Brain microvascular endothelial cell (primary cell): ENCODE measurements around the gene RCOR3.
A peak's percentile ranks its signal among the peaks of the same experiment; 100 is the strongest.
"Not testable (repeated sequence)": the region's sequence is repeated elsewhere in the genome, so short reads cannot be mapped to it uniquely, and the experiment has no call there.

Experiments used
- DNase-seq: peaks from one replicate; pipeline ENCODE4 v3.0.0-alpha.2; 2020
- H3K27ac ChIP-seq: fragments of 250-450 bp; sonication (Bioruptor Pico); 2 replicates; pipeline ENCODE4 v1.5.1; 2020; ENCODE audit warnings: mild to moderate bottlenecking, moderate library complexity
- H3K27me3 ChIP-seq: fragments of 250-450 bp; sonication (Bioruptor Pico); replicated peaks from 2 replicates; pipeline ENCODE4 v1.5.1; 2020; ENCODE audit warnings: mild to moderate bottlenecking
- H3K36me3 ChIP-seq: fragments of 250-450 bp; sonication (Bioruptor Pico); replicated peaks from 2 replicates; pipeline ENCODE4 v1.5.1; 2020; ENCODE audit warnings: mild to moderate bottlenecking
- H3K4me3 ChIP-seq: 2 replicates; pipeline ENCODE4 v1.5.1; 2011; ENCODE audit warnings: low read depth, mild to moderate bottlenecking, control low read depth, low read length, moderate library complexity
- in situ Hi-C: cut with HindIII; loops from 2 replicates; pipeline ENCODE4 v1.10.0; 2017; ENCODE audit warnings: low sequenced_read_pairs, low pct_ligation_motif_present
- TF ChIP-seq, protein P1 (sequence below): IDR thresholded peaks from 2 replicates; pipeline ENCODE4 v1.5.1; 2011; ENCODE audit warnings: low read depth, mild to moderate bottlenecking, moderate library complexity, low read length, control low read depth, inconsistent platforms; ENCODE audit errors: missing control alignments

Gene RCOR3

DNA sequence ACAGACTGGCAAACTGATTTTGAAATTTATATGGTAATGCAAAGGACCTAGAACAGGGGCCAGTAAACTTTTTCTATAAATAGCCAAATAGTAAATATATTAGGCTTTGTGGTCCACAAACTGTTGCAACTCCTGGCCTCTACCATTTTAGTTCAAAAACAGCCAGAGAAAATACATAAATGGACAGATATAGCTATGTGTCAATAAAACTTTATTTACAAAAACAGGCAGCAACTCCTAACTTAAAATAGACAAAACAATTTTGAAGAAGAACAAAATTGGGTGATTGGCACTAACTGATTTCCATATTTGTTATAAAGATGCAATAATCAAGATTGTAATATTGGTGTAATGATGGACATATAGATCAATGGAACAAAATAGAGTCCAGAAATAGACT, 60.7 kb downstream of the RCOR3 start:
- TF ChIP-seq, protein P1, sequence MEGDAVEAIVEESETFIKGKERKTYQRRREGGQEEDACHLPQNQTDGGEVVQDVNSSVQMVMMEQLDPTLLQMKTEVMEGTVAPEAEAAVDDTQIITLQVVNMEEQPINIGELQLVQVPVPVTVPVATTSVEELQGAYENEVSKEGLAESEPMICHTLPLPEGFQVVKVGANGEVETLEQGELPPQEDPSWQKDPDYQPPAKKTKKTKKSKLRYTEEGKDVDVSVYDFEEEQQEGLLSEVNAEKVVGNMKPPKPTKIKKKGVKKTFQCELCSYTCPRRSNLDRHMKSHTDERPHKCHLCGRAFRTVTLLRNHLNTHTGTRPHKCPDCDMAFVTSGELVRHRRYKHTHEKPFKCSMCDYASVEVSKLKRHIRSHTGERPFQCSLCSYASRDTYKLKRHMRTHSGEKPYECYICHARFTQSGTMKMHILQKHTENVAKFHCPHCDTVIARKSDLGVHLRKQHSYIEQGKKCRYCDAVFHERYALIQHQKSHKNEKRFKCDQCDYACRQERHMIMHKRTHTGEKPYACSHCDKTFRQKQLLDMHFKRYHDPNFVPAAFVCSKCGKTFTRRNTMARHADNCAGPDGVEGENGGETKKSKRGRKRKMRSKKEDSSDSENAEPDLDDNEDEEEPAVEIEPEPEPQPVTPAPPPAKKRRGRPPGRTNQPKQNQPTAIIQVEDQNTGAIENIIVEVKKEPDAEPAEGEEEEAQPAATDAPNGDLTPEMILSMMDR, result no peak
- no peak overlapping the region for H3K27ac ChIP-seq
- DNase-seq, result no peak
- no peak overlapping the region for H3K4me3 ChIP-seq
- H3K36me3 ChIP-seq, result peaks cover 6% of the 10 kb centered on the region
- in situ Hi-C loops, result no loop called here
- no peaks in the 10 kb centered on the region for H3K27me3 ChIP-seq

DNA sequence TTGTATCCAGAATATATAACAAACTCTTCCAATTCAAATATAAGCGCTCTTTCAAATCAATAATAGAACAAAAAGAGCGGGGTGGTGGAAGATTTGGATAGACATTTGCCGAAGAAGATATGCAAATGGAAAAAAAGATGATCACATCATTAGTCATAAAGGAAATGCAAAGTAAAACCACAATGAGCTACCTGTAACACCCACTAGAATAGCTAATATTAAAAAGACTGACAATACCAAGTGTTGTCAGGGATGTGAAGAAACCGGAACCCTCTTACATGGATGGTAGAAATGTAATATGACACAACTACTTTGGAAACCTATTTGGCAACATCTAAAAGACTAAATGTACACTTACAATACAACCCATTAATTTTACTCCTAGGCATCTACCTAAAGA, 61.8 kb downstream of the RCOR3 start:
- no peak for DNase-seq
- Histone ChIP-seq H3K27me3 (no peaks in the 10 kb centered on the region), H3K27ac (no peak overlapping the region), H3K4me3 (no peak overlapping the region), H3K36me3 (peaks cover 2% of the 10 kb centered on the region)
- TF ChIP-seq, protein P1, result no peak
- in situ Hi-C loops, result no loop called here

DNA sequence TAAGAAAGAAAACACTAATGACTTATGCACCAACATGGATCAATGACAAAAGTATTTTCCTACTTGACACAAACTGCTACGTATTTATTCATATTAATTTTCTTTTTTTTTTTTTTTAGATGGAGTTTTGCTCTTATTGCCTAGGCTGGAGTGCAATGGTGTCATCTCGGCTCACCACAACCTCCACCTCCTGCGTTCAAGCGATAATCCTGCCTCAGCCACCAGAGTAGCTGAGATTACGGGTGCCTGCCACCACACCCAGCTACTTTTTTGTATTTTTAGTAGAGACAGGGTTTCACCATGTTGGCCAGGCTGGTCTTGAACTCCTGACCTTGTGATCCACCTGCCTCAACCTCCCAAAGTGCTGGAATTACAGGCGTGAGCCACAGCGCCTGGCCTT, 62.5 kb downstream of the RCOR3 start:
- H3K4me3 ChIP-seq, H3K36me3 ChIP-seq, H3K27me3 ChIP-seq, H3K27ac ChIP-seq, in situ Hi-C loops, DNase-seq: not testable (repeated sequence)

DNA sequence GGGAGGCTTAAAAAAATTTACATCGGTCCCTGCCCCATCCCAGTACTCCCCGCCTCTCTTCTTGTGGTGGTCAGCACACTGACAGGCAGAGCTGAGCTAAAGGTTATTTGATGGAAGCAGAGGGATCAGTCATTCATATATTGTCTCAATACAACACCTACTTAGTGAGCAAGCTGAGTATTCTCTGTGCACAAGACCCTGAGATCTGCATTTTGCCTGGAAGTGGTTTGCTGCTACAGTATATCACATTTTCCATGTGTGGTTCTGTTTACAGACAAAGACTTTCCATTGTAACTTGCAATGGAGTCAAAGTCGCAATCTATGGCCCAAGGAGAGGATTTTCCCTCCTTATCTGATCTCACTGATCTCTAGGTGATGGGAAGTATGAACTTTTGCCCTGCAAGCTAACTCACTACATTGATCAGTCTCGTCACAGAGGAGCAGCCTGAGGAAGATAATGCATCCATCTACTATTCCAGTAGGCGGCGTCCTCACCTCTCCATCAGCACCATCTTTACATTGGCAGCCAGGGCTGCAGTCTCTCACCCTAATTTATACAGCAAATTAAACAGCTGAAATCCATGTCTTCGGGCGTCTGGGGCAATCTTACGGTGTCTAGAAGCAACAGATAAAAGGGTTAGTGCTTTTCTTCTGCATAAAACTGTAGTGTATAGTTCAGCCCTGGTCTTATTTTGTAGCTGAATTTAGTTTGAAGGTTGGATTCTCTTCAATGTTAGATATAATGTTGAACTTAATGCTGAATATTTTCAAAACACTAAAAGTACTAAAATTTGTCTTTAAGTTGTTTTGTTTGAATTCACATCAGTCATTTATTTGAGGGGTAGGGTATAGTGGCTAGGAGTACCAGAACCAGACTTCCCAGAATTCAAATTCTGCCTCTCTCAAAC, 64.2 kb downstream of the RCOR3 start:
- no peaks in the 10 kb centered on the region for H3K27me3 ChIP-seq
- TF ChIP-seq, protein P1, result peak; percentile 92
- no peaks in the 10 kb centered on the region for H3K36me3 ChIP-seq
- no peak overlapping the region for H3K4me3 ChIP-seq
- in situ Hi-C loops, result no loop called here
- peak; percentile 78 for DNase-seq
- H3K27ac ChIP-seq, result no peak overlapping the region

DNA sequence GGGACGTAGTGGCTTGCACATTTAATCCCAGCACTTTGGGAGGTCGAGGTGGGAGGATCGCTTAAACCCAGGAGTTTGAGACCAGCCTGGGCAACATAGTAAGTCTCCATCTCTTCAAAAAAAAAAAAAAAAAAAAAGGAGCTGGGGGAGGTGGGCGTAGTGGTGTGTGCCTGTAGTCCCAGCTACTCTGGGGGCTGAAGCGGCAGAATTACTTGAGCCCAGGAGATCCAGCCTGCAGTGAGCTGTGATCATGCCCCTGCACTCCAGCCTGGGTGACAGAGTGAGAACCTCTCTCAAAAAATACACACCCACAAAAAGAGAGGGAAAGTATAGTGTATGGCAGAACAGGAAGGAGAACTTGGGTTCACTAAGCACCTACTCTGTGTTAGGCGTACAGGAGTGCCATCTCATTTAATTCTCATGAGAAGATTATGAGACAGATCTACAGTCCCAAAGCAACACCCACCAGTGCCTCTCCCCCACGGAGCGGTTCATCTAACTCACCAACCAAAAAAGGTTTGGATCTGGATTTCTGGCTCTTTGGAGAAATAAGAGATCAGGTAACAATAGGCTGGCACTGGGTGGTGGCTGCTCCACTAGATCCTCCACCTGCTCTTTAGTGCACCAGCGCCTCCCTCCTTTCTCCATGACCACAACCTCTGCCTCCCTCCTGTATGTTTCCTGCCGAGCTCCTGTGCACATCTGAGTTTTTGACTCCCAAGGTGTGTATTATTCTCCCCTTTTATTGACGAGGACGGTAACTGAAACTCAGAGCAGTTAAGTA, 66.0 kb downstream of the RCOR3 start:
- H3K4me3 ChIP-seq, result no peak overlapping the region
- TF ChIP-seq, protein P1, result no peak
- no peak for DNase-seq
- no peaks in the 10 kb centered on the region for H3K36me3 ChIP-seq
- H3K27me3 ChIP-seq, result no peaks in the 10 kb centered on the region
- in situ Hi-C loops, result no loop called here
- H3K27ac ChIP-seq, result no peak overlapping the region

DNA sequence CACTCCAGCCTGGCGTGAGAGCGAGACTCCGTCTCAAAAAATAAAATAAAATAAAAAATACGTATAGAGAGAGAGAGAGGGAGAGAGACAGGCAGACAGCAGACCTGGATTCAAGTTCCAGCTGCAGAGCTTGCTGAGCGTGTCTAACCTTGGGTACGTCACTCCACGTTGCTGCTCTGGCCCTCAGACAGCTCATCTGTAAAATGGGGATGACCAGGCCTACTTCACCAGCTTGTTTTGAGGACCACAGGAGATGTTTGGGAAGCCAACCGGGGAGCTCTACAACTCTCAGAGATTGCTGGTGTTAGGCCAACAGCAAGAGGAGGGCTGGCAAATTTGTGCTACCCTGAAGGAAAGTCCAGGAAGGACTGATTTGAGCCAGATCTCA, 67.0 kb downstream of the RCOR3 start:
- no peak overlapping the region for H3K27ac ChIP-seq
- in situ Hi-C loops, result no loop called here
- peak overlapping the region; percentile 75 for H3K4me3 ChIP-seq
- H3K27me3 ChIP-seq, result no peaks in the 10 kb centered on the region
- TF ChIP-seq, protein P1, result no peak
- H3K36me3 ChIP-seq, result no peaks in the 10 kb centered on the region
- no peak for DNase-seq
